GM12872 (cell line): Measurements from ENCODE around the gene NT5C2.

Experiments used
- TF ChIP-seq, protein P1 (sequence below): IDR thresholded peaks from 3 replicates; pipeline ENCODE4 v1.5.1; 2011; ENCODE audit warnings: low read depth, mild to moderate bottlenecking, low read length, moderate library complexity; ENCODE audit not compliant: insufficient read depth

The NT5C2 gene

DNA sequence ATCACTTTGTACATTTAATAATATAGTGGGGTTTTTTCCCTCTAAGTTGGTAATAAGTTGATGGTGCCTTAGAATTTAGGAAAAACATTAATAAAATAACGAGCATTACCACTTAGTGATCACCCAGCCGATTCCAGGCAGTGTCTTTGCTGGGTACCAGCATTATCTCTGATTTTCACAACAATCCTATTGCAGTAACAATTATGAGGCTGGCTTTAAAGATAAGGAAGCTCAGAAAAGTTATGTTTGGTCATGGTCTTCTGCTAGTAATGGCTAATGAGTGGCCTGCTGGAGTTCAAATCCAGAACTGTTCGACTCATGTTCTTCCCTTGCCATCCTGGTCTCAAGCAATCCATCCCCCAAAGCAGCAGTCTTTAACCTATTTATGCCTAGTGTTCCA, 147.1 kb downstream of the NT5C2 start:
- TF ChIP-seq, protein P1, sequence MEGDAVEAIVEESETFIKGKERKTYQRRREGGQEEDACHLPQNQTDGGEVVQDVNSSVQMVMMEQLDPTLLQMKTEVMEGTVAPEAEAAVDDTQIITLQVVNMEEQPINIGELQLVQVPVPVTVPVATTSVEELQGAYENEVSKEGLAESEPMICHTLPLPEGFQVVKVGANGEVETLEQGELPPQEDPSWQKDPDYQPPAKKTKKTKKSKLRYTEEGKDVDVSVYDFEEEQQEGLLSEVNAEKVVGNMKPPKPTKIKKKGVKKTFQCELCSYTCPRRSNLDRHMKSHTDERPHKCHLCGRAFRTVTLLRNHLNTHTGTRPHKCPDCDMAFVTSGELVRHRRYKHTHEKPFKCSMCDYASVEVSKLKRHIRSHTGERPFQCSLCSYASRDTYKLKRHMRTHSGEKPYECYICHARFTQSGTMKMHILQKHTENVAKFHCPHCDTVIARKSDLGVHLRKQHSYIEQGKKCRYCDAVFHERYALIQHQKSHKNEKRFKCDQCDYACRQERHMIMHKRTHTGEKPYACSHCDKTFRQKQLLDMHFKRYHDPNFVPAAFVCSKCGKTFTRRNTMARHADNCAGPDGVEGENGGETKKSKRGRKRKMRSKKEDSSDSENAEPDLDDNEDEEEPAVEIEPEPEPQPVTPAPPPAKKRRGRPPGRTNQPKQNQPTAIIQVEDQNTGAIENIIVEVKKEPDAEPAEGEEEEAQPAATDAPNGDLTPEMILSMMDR: no peak

DNA sequence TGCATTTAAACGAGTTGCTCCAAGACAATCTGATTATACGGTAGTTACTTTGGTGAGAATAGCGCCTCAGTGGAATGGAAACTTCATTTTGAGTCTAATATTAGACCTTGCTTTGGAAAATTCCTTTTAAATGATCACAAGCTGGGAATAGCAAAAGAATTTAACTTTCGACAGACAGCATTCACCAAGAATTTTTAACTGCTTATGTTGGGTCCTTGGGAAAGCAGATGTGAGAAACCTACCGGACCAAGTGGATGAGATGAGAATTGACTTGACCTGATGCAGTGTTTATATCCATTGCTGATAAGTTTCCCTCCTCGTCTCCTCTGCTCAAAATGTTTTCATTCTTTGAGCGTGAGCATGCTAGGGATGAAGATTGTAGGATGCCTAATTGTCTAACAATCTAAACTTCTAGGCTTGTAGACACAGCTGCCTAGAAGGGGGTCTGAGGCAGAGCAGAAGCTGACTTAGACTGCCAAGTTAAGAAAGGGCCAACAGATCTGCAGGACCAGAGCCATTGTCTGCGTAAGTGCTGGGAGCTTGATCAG, 148.1 kb downstream of the NT5C2 start:
- TF ChIP-seq, protein P1: no peak

DNA sequence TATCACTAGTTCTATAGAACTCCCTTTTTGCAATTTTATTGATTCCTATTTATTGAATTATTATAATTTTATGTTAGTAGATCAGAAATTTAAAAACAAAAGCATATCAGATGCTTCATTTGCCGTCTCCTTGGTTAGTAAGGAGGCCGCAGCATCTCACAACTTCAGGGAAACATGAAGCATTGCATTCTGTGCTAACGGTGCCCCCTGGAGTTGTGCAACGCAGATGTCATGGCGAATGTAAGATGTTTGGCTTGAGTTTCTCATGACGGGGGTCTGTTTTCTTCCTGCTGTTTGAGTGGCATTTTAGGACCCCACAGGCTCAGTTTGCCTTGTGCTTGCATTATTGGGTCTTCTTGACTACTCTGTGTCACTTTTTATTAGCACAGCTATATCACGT, 150.2 kb downstream of the NT5C2 start:
- TF ChIP-seq, protein P1: no peak

DNA sequence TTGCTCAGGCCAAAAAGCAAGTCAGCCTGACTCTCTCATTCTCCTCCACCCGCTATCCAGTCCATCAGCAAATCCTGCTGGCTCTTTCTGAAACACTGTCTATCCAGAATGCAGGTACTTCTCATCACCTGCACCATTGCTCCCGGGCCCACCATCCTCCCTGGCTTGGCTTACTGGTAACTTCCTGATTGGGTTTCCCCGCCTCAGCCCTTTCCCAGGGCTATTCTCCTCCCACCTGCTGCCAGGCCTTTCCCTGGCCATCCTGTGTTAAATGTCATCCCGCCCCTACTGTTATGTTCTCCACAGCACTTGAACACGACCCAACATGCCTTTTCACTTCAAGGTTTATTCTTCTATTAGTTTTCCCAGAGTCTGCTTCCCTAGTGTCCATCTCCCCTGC, 150.9 kb downstream of the NT5C2 start:
- TF ChIP-seq, protein P1: no peak

DNA sequence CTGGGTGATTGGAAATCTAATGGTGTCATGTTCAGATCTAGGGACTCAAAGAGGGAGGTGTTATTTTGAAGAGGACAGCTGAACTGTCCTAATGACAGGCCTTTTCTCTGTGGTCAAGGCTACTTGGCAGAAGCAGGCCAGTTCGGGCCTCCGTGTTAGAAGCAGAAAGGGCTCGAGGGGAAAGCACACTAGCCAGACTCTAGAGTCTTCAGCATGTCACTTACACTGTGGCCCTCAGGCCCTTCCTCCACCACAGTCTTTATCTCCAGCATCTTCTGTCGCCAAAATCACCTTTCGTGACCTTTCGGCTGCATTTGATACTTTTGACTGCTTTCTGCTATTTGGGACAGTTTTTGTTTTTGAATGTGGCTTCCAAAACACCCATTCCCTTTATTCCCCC, 151.7 kb downstream of the NT5C2 start:
- TF ChIP-seq, protein P1: no peak

DNA sequence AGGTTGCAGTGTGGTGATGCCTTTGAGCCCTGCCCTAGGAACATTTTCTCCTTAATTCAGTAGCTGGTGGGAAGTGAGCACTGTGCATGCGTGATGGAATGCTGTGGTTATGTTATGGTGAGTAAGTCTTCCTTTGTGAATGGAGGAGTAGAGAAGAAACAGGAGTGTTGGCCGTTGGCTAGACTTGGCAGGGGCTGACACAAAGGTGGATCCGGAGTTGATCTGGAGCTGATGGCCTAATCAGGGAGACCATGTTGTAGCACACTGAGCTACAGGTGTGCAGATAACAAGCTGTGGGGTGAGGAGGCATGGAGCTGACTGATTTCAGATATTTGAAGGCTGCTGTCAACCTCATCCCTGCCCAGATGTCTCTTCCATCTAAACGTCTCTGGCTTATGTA, 152.7 kb downstream of the NT5C2 start:
- TF ChIP-seq, protein P1: no peak

DNA sequence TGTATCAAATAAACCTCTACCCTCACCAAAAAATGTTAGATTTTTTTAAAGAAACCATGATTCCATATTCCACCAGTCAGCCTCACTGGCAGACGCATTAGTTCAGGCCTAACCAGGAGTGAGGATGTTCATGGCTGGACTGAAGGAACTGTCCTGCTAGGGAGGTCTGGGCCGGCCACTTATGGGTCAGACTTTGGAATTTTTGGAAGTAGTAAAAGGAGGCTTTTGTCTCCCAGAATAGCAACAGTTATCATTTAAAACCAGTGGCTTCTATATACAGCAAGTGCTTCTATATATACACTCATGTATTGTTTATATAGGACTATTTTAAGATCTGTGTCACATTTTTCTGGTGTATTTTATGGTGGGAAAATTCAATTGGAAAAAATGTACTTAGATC, 154.5 kb downstream of the NT5C2 start:
- TF ChIP-seq, protein P1: no peak
